Activated CD4-positive, alpha-beta memory T cell treated with anti-CD3 and anti-CD28 coated beads, Interleukin-2, amount 10 ng/mL, durations not matched to agents 7 days and 5 days (primary cell): Measurements from ENCODE around the gene OR2D2. TPM values are rescaled to one million over a fixed set of nuclear protein-coding genes. Genes with fewer than 3 reads are reported as not detected.

Experiments used
- CTCF ChIA-PET: fragments of 350-600 bp; sonication (Branson Sonifier 250); formaldehyde crosslinking; loops from one replicate; lab custom pipeline; 2021; ENCODE audit warnings: antibody characterized with exemption, inconsistent platforms; lab: Charles Lee
- POLR2A ChIA-PET: fragments of 350-600 bp; sonication (Branson Sonifier 250); formaldehyde crosslinking; loops from one replicate; lab custom pipeline; 2021; ENCODE audit warnings: antibody characterized with exemption; lab: Charles Lee
- DNase-seq: peaks from one replicate; pipeline ENCODE4 v3.0.0-alpha.2; 2020
- H3K27ac Mint-ChIP-seq: one replicate; pipeline ENCODE4 v1.8.0; 2021; ENCODE audit warnings: mild to moderate bottlenecking, mixed read lengths
- H3K27me3 Mint-ChIP-seq: one replicate; pipeline ENCODE4 v1.8.0; 2021; ENCODE audit warnings: mixed read lengths
- H3K36me3 Mint-ChIP-seq: one replicate; pipeline ENCODE4 v1.8.0; 2021; ENCODE audit warnings: low read depth, mixed read lengths
- H3K4me1 Mint-ChIP-seq: one replicate; pipeline ENCODE4 v1.8.0; 2021; ENCODE audit warnings: mixed read lengths
- H3K4me3 Mint-ChIP-seq: one replicate; pipeline ENCODE4 v1.8.0; 2021; ENCODE audit warnings: mild to moderate bottlenecking, mixed read lengths
- H3K9me3 Mint-ChIP-seq: one replicate; pipeline ENCODE4 v1.8.0; 2021; ENCODE audit warnings: mixed read lengths
- total RNA-seq, 2 experiments: library from RNA; stranded (reverse); gene quantifications; one replicate each; pipeline ENCODE4 v1.2.3, GENCODE V29; 2021

Gene OR2D2, protein sequence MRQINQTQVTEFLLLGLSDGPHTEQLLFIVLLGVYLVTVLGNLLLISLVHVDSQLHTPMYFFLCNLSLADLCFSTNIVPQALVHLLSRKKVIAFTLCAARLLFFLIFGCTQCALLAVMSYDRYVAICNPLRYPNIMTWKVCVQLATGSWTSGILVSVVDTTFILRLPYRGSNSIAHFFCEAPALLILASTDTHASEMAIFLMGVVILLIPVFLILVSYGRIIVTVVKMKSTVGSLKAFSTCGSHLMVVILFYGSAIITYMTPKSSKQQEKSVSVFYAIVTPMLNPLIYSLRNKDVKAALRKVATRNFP
- not detected for total RNA-seq

DNA sequence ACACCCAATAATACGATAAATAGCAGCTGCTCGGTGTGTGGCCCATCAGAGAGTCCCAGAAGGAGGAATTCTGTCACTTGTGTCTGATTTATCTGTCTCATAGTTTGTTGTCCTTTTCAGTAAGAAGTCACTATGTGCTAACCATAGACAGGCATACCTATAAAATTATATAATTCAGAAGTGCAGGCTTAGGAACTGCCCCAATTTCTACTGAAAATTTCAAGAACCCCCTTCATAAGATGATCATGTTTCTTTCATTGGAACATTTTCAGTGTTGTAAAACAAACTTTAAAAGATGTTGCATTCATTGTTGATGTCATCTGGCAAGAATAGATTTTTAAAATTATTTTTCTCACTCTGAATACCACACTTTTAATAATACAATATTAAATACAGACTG is at the start of gene OR2D2:
OR2D2 (minus strand) TSS at position 101 of the 400 bp plus-strand sequence; CDS start at position 101, 0 bp downstream.
- H3K9me3 Mint-ChIP-seq: no peaks in the 10 kb centered on the region
- ChIA-PET POLR2A (no interaction called here), CTCF (no interaction called here)
- DNase-seq: no peak
- no peaks in the 10 kb centered on the region for H3K4me1 Mint-ChIP-seq
- H3K27ac Mint-ChIP-seq: no peak within 1 kb of the TSS
- H3K36me3 Mint-ChIP-seq: no peaks in the 10 kb centered on the region
- H3K27me3 Mint-ChIP-seq: peaks cover 8% of the 10 kb centered on the region
- no peak within 1 kb of the TSS for H3K4me3 Mint-ChIP-seq

DNA sequence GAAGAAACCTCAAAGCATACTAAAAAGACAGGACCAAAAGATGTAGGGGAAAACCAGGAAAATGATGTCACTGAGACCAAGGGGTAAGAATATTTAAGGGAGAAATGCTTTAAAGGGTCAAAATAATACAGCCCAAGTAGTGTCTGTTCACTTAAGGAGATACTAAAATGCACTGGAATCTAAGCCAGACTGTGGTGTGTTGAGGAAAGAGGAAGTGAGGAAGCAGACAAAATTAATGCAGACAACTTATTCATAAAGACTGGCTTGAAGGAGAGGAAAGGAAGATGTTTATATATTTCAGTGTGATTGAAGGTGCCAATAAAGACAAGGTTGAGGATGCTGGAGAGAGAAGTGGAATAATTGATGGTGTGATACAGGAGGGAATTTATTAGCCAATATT is 49.7 kb upstream of the OR2D2 start:
- Mint-ChIP-seq H3K9me3 (no peaks in the 10 kb centered on the region), H3K27ac (no peak overlapping the region), H3K36me3 (no peaks in the 10 kb centered on the region), H3K4me1 (no peaks in the 10 kb centered on the region), H3K4me3 (no peak overlapping the region), H3K27me3 (peaks cover 4% of the 10 kb centered on the region)
- no peak for DNase-seq
- CTCF ChIA-PET: no interaction called here
- POLR2A ChIA-PET: no interaction called here

DNA sequence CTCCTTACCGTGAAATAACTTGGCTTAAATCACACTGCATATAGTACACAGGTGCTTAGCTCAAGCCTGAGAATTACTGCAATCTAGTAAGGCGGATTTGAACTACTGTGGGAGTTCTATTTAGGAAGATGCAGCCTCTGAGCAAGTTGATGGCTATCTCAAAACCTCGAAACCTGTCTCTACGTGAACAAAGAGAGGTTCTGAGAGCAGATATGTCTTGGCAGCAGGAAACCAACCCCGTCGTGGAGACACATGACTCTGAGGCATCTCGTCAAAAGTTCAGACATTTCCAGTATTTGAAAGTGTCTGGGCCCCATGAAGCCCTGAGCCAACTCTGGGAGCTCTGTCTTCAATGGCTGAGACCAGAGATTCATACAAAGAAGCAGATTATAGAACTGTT is 39.8 kb upstream of the OR2D2 start:
- no peak overlapping the region for H3K4me3 Mint-ChIP-seq
- H3K27me3 Mint-ChIP-seq: peaks cover 28% of the 10 kb centered on the region
- no peak for DNase-seq

DNA sequence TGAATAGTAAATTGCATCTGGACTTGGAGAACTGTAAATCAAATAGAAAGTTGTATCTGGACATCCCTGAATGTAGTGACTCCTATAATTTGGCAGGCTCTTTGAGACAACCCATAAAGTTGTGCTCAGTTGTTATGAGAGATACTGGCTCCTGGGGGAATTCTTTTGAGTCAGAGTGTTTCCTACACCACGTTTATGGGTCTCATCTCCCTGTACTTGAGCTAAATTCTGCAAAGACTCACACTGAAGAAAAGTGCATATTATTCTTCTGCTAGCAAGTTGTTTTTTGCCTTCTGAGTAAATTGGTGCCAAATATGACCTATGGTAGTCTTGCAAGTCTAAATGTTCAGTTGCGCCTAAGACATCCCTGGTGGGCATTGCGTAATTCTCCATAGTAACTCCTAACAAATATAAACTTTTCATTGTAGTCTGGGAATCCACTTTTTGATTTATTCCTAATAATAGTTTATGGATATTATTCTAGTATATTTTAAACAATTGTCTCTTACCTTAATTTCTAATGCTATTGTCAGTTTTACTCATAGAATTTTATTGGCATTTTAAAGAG is 38.9 kb upstream of the OR2D2 start:
- Mint-ChIP-seq H3K4me3 (no peak overlapping the region), H3K27me3 (peaks cover 35% of the 10 kb centered on the region), H3K4me1 (peaks cover 11% of the 10 kb centered on the region), H3K36me3 (no peaks in the 10 kb centered on the region), H3K27ac (no peak overlapping the region), H3K9me3 (no peaks in the 10 kb centered on the region)
- CTCF ChIA-PET: no interaction called here
- no peak for DNase-seq
- POLR2A ChIA-PET: no interaction called here

More for the DNA sequence above, 39.8 kb upstream of the OR2D2 start:
- ChIA-PET POLR2A (no interaction called here), CTCF (no interaction called here)
- no peaks in the 10 kb centered on the region for H3K9me3 Mint-ChIP-seq
- H3K36me3 Mint-ChIP-seq: no peaks in the 10 kb centered on the region
- H3K4me1 Mint-ChIP-seq: peaks cover 6% of the 10 kb centered on the region
- H3K27ac Mint-ChIP-seq: no peak overlapping the region

DNA sequence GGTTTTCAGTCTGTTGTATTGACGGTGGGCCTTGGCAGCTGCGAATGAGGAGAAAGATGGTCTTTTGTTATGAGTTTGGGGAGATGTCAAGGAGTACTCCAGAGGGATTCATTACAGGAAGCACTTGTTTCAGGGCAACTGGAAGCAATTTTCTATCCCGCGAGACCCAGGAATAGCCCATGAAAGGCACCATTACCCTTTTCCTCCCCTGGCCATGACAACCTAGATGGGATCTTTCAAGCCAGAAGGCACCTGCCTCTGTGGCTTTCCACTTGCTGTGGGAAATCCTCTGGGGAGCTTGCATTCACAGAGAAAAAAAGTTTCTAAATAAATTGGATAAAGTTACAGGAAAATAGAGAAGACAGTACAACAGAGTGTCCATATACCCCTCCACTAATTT is 36.6 kb upstream of the OR2D2 start:
- Mint-ChIP-seq H3K9me3 (no peaks in the 10 kb centered on the region), H3K4me1 (peaks cover 18% of the 10 kb centered on the region), H3K27ac (no peak overlapping the region), H3K36me3 (no peaks in the 10 kb centered on the region), H3K27me3 (peaks cover 43% of the 10 kb centered on the region), H3K4me3 (no peak overlapping the region)
- no peak for DNase-seq
- ChIA-PET CTCF (interaction anchor here (0.7 kb wide), 1 partner anchor 28 kb away, joined by 4 read pairs; no protein-coding TSS in a partner anchor), POLR2A (no interaction called here)

DNA sequence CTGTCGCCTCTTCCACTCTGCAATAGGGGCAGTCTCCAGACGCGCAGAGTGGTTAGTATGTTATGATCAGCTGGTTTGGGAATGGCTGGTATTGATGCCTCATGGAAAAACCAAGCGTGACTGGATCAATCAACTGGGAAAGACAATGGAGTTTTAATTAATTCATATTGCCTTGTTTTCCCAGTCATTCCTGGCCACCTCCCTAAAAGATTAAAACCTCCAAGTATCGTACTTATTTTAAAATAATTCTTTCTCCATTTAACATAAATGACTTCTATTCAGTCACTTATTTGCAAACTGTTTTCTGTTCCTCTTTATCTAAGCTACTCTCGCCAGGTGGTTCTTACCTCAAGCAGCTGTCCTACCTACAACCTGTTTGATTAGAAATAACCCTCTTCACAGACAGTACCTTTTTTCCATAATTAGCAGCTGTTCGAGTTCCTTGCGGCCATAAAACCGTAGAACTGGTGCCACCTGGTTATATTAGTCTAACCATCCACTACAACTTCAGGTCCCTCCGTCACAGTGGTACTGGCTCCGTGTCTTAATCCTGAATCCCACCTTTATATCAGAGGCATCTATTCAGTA is 34.8 kb upstream of the OR2D2 start:
- CTCF ChIA-PET: interaction anchor here (0.6 kb wide), 1 partner anchor 85 kb away, joined by 4 read pairs; no protein-coding TSS in a partner anchor
- peaks cover 42% of the 10 kb centered on the region for H3K27me3 Mint-ChIP-seq

DNA sequence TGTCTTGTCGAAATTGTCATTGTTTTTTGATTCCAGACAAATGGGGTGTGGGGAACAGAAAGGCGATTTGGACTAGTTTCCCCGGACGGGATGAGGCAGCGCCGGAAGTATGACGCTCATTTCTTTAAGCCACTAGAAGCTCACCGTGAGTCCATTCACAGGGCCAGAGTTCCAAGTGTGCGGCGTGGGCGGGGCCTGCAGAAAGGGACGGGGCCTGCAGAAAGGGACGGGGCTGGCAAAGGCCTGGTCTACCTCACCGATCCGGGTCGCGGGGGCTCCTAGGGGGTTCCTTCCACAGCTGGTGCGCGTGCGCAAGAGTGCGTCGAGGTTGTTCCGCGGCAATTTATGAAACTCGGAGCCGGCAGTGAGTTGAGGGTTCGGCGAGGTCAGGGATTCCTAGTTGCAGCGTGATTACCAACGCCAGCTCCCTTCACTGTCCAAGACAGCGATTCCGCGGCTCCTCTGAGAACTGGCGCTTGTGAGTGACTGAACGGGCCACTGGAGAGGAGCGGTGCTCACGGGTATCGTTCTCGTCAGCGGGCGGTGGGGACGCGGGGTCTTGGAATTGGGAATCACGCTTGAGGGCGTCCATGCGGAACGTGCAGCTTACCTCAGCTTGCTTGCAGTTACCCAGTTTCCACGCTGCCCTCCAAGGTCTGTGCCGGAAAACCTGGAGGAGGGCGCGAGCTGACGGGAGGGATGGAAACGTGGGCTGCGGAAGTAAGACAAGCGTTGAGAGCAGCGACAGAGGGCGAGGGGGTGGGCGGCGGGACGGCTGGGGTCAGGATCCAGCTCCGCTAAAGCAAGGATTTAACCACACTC is 34.1 kb upstream of the OR2D2 start, which contains the start of gene ZNF215:
ZNF215 (plus strand) TSS at position 219 of the 822 bp plus-strand sequence. CDS start 5,847 bp downstream, outside the sequence.
- CTCF ChIA-PET: no interaction called here
- Mint-ChIP-seq H3K27ac (no peak within 1 kb of the TSS), H3K27me3 (peaks cover 43% of the 10 kb centered on the region), H3K4me1 (peaks cover 18% of the 10 kb centered on the region), H3K36me3 (no peaks in the 10 kb centered on the region), H3K4me3 (peak within 1 kb of the TSS; percentile 73), H3K9me3 (no peaks in the 10 kb centered on the region)
- DNase-seq: peak; percentile 34
- POLR2A ChIA-PET: no interaction called here

More for the DNA sequence above, 34.8 kb upstream of the OR2D2 start:
- H3K9me3 Mint-ChIP-seq: no peaks in the 10 kb centered on the region
- peaks cover 18% of the 10 kb centered on the region for H3K4me1 Mint-ChIP-seq
- POLR2A ChIA-PET: no interaction called here
- H3K27ac Mint-ChIP-seq: no peak overlapping the region
- DNase-seq: no peak
- H3K36me3 Mint-ChIP-seq: no peaks in the 10 kb centered on the region
- peak overlapping the region; percentile 73 for H3K4me3 Mint-ChIP-seq

DNA sequence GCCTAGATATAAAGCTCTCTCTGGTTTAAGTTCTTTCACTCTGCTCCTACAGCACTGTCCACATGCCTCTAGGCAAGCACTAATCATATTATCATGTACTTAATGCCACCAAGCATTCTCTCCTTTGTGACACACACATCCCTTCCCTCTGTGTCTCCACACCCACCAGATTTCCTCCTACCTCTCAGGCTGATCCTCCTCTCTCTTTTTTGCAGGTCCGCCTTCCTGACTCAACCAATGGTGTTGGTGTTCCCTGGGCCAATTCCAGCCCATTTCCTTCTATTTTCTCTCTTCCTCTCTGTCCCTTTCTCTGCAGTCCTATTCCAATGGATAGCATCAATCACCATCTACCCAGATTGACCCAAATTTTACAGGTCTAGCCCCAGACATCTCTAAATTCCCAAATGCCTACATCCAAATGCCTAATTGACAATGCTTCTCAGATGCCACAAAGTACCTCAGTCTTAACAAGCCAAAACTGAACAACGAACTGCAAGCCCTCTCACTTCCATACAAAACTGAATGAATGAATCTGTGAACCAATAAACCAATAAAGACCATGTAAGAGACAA is 33.4 kb upstream of the OR2D2 start:
- ChIA-PET CTCF (interaction anchor here (1.1 kb wide), 1 partner anchor 395 kb away, joined by 3 read pairs; no protein-coding TSS in a partner anchor), POLR2A (no interaction called here)
- no peak for DNase-seq
- Mint-ChIP-seq H3K4me1 (peaks cover 18% of the 10 kb centered on the region), H3K27ac (no peak overlapping the region), H3K36me3 (no peaks in the 10 kb centered on the region), H3K9me3 (no peaks in the 10 kb centered on the region), H3K27me3 (peaks cover 41% of the 10 kb centered on the region), H3K4me3 (peak overlapping the region; percentile 73)

DNA sequence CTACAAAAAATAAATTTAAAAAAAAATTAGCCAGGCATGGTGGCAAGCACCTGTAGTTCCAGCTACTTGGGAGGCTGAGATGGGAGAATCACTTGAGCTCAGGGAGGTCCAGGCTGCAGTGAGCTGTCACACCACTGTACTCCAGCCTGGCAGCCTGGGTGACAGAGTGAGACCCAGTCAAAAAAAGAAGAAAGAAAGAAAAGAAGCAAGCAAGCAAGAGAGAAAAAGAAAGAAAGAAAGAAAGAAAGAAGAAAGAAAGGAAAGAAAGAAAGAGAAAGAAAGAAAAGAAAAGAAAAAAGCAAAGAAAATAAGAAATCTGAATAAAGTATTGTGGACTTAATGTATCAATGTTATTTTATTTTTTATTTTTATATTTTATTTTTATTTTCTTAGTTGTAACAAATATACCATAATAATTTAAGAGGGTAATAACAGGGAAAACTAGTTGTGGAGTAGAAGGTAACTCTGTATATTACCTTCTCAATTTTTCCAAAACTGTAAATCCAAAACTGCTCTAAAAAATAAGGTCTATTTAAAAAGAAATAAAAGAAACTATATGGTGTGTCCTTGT is 32.8 kb upstream of the OR2D2 start:
- Mint-ChIP-seq H3K27me3 (peaks cover 41% of the 10 kb centered on the region), H3K9me3 (no peaks in the 10 kb centered on the region), H3K36me3 (no peaks in the 10 kb centered on the region), H3K4me3 (no peak overlapping the region), H3K4me1 (peaks cover 18% of the 10 kb centered on the region), H3K27ac (no peak overlapping the region)
- CTCF ChIA-PET: interaction anchor here (1.1 kb wide), 1 partner anchor 394 kb away, joined by 3 read pairs; no protein-coding TSS in a partner anchor
- no peak for DNase-seq
- POLR2A ChIA-PET: interaction anchor here (0.6 kb wide), 1 partner anchor 497 kb away, joined by 3 read pairs; no protein-coding TSS in a partner anchor

DNA sequence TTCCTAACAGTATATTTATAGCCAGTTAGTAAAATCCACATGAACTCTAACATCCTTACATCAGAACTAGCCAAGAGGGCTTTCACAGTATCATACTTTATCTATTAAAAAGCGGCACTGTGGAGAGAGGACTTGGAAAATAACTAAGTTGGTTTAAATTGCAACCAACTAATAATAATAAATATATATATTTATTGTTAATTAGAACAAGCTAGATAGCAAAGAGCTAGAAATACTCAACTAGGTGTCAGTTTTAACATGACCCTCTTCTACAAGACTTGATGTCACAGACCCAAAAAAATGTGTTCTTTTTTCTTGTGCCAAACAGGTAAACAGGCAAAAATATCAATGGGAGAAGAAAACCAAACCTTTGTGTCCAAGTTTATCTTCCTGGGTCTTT is 28.4 kb upstream of the OR2D2 start, which contains the start of gene OR2D3:
OR2D3 (plus strand) TSS at position 301 of the 400 bp plus-strand sequence; CDS start at position 301, 0 bp downstream.
- no peak within 1 kb of the TSS for H3K27ac Mint-ChIP-seq
- H3K36me3 Mint-ChIP-seq: no peaks in the 10 kb centered on the region
- peaks cover 2% of the 10 kb centered on the region for H3K4me1 Mint-ChIP-seq
- POLR2A ChIA-PET: no interaction called here
- CTCF ChIA-PET: no interaction called here
- DNase-seq: no peak
- no peak within 1 kb of the TSS for H3K4me3 Mint-ChIP-seq
- H3K9me3 Mint-ChIP-seq: peaks cover 2% of the 10 kb centered on the region
- H3K27me3 Mint-ChIP-seq: peaks cover 21% of the 10 kb centered on the region

DNA sequence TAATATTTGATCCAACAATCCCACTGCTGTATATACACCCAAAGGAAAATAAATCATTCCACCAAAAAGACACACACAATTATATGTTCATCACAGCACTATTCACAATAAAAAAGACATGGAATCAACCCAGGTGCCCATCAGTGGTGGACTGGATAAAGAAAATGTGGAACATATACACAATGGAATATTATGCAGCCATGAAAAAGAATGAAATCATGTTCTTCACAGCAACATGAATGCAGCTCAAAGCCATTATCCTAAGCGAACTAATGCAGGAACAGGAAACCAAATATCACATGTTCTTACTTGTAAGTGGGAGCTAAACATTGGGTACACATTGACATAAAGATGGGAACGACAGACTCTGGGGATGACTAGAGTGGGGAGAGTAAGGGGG is 27.4 kb upstream of the OR2D2 start:
- Mint-ChIP-seq H3K27me3 (peaks cover 15% of the 10 kb centered on the region), H3K27ac (no peak overlapping the region), H3K36me3 (no peaks in the 10 kb centered on the region), H3K4me3 (no peak overlapping the region), H3K4me1 (no peaks in the 10 kb centered on the region), H3K9me3 (peaks cover 2% of the 10 kb centered on the region)
- no peak for DNase-seq
- CTCF ChIA-PET: no interaction called here
- POLR2A ChIA-PET: no interaction called here

DNA sequence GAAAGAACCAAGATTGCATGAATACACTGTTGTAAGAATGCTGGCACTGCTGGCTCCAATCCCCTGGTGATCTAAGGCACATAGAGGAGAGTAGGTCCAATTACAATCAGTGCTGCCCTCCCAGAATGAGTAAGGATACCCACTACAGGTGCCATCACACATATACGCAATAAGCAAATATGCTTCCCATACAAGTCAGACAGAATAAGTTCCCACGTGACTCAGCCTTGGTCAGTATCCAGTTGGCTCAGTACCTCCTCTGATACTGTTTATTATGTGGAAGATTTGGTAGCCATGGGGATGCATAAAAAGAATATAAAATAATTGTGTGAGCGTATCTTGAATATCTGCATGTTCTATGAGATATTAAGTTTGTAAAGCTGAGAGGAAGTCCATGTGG is 19.6 kb upstream of the OR2D2 start:
- Mint-ChIP-seq H3K9me3 (no peaks in the 10 kb centered on the region), H3K27ac (no peak overlapping the region), H3K27me3 (no peaks in the 10 kb centered on the region), H3K36me3 (no peaks in the 10 kb centered on the region), H3K4me1 (no peaks in the 10 kb centered on the region), H3K4me3 (no peak overlapping the region)
- ChIA-PET POLR2A (no interaction called here), CTCF (no interaction called here)
- DNase-seq: no peak
